K562 (cell line): ENCODE measurements around the gene PLXND1. TPM values are rescaled to one million over a fixed set of nuclear protein-coding genes. Genes with fewer than 3 reads are reported as not detected.

Experiments used
- ATAC-seq: fragments of 200-7000 bp; cut with Tn5 transposase; 3 replicates; pipeline ENCODE4 v1.9.1; 2020; ENCODE audit warnings: moderate library complexity
- BruUV-seq: library from RNA; stranded (reverse); fragments of 400-500 nt; replicated peaks from 2 replicates; lab custom pipeline; 2021; lab: Mats Ljungman, UMichigan
- CTCF ChIA-PET: fragments of 300-600 bp; formaldehyde crosslinking; extraction: SDS; loops from one replicate; lab custom pipeline; 2021; ENCODE audit warnings: low intra/inter-chr PET ratio; lab: Yijun Ruan, JAX
- POLR2A ChIA-PET: fragments of 300-600, 350-650 bp; sonication (Branson Sonifier 250); formaldehyde crosslinking; extraction: SDS; loops from one replicate; lab custom pipeline; 2021; ENCODE audit warnings: antibody characterized with exemption, inconsistent platforms; lab: Yijun Ruan, JAX
- DNase-seq, 4 experiments: peaks; one replicate each; pipeline versions ENCODE4 v3.0.0 to v3.0.0-alpha.2; 2011 to 2018; ENCODE audit warnings: low spot score in 3 of 4, mixed read lengths in 3 of 4; ENCODE audit errors: extremely low read depth in 1 of 4
- FAIRE-seq: peaks from 2 replicates; lab custom pipeline; 2011; peaks lifted over from hg19 to GRCh38; lab: Jason Lieb, UNC
- H2AFZ ChIP-seq: 2 replicates; pipeline ENCODE4 v1.6.0; 2011; ENCODE audit warnings: low read depth, low read length, control low read depth, inconsistent platforms
- H3K27ac ChIP-seq: fragments of 200-600 bp; 3 replicates; pipeline ENCODE4 v1.8.0; 2011; ENCODE audit warnings: low read depth, mild to moderate bottlenecking, control low read depth, inconsistent platforms, low read length, moderate library complexity, mixed read lengths; ENCODE audit errors: extremely low read depth
- H3K27me3 ChIP-seq, 2 experiments: fragments of 300-600 bp in 1 of 2; 2 replicates in 1 of 2; 3 replicates in 1 of 2; pipeline versions ENCODE4 v1.6.0 to v1.8.0; 2011; ENCODE audit warnings: inconsistent platforms in 2 of 2, low read length in 2 of 2, mild to moderate bottlenecking in 1 of 2, mixed read lengths in 1 of 2, moderate library complexity in 1 of 2; ENCODE audit not compliant: control insufficient read depth in 2 of 2, insufficient read depth in 2 of 2
- H3K36me3 ChIP-seq: fragments of 300-600 bp; 3 replicates; pipeline ENCODE4 v1.8.0; 2011; ENCODE audit warnings: mild to moderate bottlenecking, low read length, inconsistent platforms; ENCODE audit not compliant: control insufficient read depth, insufficient read depth
- H3K4me1 ChIP-seq, 2 experiments: fragments of 200-600 bp in 1 of 2; replicated peaks in 1 of 2; 2 replicates in 1 of 2; 3 replicates in 1 of 2; pipeline versions ENCODE4 v1.5.1 to v1.8.0; 2011; ENCODE audit warnings: inconsistent platforms in 2 of 2, low read length in 2 of 2, mild to moderate bottlenecking in 1 of 2, mixed read lengths in 1 of 2, moderate library complexity in 1 of 2; ENCODE audit not compliant: control insufficient read depth in 2 of 2, insufficient read depth in 2 of 2
- H3K4me2 ChIP-seq: 2 replicates; pipeline ENCODE4 v1.6.1; 2011; ENCODE audit warnings: low read length, control low read depth, inconsistent platforms, mixed read lengths; ENCODE audit not compliant: insufficient read depth
- H3K4me3 ChIP-seq: fragments of 200-600 bp; sonication (generic), shearing (Covaris generic); 2 replicates; pipeline ENCODE4 v1.5.1; 2016; ENCODE audit warnings: control low read depth, inconsistent platforms
- H3K79me2 ChIP-seq: fragments of 200-600 bp; 3 replicates; pipeline ENCODE4 v1.8.0; 2011; ENCODE audit warnings: low read length, inconsistent platforms; ENCODE audit not compliant: control insufficient read depth, insufficient read depth
- H3K9ac ChIP-seq, 2 experiments: 2 replicates each; pipeline versions ENCODE4 v1.6.0 to v1.6.1; 2011; ENCODE audit warnings: low read depth in 2 of 2, low read length in 2 of 2, control low read depth in 1 of 2, inconsistent platforms in 1 of 2, mild to moderate bottlenecking in 1 of 2, mixed read lengths in 1 of 2; ENCODE audit not compliant: insufficient read depth in 1 of 2
- H3K9me1 ChIP-seq: one replicate; pipeline ENCODE4 v1.6.0; 2011; ENCODE audit warnings: inconsistent platforms, mild to moderate bottlenecking, low read length, moderate library complexity; ENCODE audit not compliant: control insufficient read depth, insufficient read depth
- H3K9me3 ChIP-seq: replicated peaks from 2 replicates; pipeline ENCODE4 v1.5.1; 2011; ENCODE audit warnings: low read depth, low read length, inconsistent platforms; ENCODE audit not compliant: control insufficient read depth, insufficient read depth
- H4K20me1 ChIP-seq: replicated peaks from 2 replicates; pipeline ENCODE4 v1.6.1; 2011; ENCODE audit warnings: low read length, inconsistent platforms, mixed read lengths; ENCODE audit not compliant: control insufficient read depth, insufficient read depth
- IRF2 ChIP-seq: sonication (generic); formaldehyde crosslinking; IDR thresholded peaks from 2 replicates; pipeline ENCODE4 v1.8.1; 2022; ENCODE audit warnings: mild to moderate bottlenecking, missing genetic modification reagents
- NFIC ChIP-seq: fragments of 450-650 bp; IDR thresholded peaks from 2 replicates; pipeline ENCODE4 v1.6.1; 2017; ENCODE audit warnings: mild to moderate bottlenecking, inconsistent platforms
- RCOR1 ChIP-seq, 2 experiments: IDR thresholded peaks; 2 replicates each; pipeline ENCODE4 v1.6.1; 2012; ENCODE audit warnings: low read depth in 2 of 2, low read length in 2 of 2, borderline replicate concordance in 1 of 2, improper control_type of control experiment in 1 of 2
- SREBF2 ChIP-seq: sonication (generic); formaldehyde crosslinking; IDR thresholded peaks from 2 replicates; pipeline ENCODE4 v1.4.0; 2020; ENCODE audit warnings: mild to moderate bottlenecking, missing genetic modification reagents
- WGBS: fragments of 100-300 bp; shearing (Covaris generic); methylation state at CpG from one replicate; pipeline ENCODE4 v1.1.6; 2016; ENCODE audit warnings: low coverage, mixed read lengths; ENCODE audit not compliant: insufficient coverage; ENCODE audit errors: missing lambda C conversion rate; 5-methylcytosine and 5-hydroxymethylcytosine counted together
- in situ Hi-C: fragments of 300-500 bp; cut with MboI; formaldehyde crosslinking; loops from 4 replicates; pipeline ENCODE4 v1.15.0; 2018; ENCODE audit warnings: inconsistent platforms, mixed read lengths
- intact Hi-C: fragments of 100-400 bp; cut with micrococcal nuclease; formaldehyde crosslinking; loops from 2 replicates; pipeline ENCODE4 v1.14.2; 2022
- polyA plus RNA-seq, 8 experiments: library from polyadenylated mRNA; depleted of rRNA in 4 of 8; stranded (reverse) in 5 of 8; unstranded in 3 of 8; fragments of >200 nt; fragmentation: Nextera tagmentation in 2 of 8; fragmentation: Illumina TruSeq in 1 of 8; extraction: Ambion mirVana in 2 of 8; extraction: Trizol in 1 of 8; gene quantifications; 2 replicates each; pipeline versions ENCODE4 v1.2.1 to v1.2.3, GENCODE V29; 2011 to 2014; ENCODE audit warnings: inconsistent platforms in 1 of 8, missing spikeins in 1 of 8
- total RNA-seq, 7 experiments: library from RNA; depleted of rRNA in 6 of 7; stranded (reverse); fragments of >200 nt in 6 of 7; fragmentation: Illumina TruSeq in 2 of 7; extraction: Trizol in 2 of 7; gene quantifications; 2 replicates each; pipeline versions ENCODE4 v1.2.1 to v1.2.3, GENCODE V29; 2011 to 2021; ENCODE audit warnings: low replicate concordance in 1 of 7
- TF ChIP-seq, protein P1 (sequence below): sonication (generic); formaldehyde crosslinking; IDR thresholded peaks from 2 replicates; pipeline ENCODE4 v1.8.0; 2022; ENCODE audit warnings: mild to moderate bottlenecking, missing genetic modification reagents
- TF ChIP-seq, protein P2 (sequence below): sonication (generic); formaldehyde crosslinking; IDR thresholded peaks from 2 replicates; pipeline ENCODE4 v1.8.0; 2023; ENCODE audit warnings: mild to moderate bottlenecking, missing genetic modification reagents

The PLXND1 gene
- total and polyA plus RNA-seq, 9 of the 15 experiments (the other 6 are each of a cell fraction or from before 2014, with no cell fraction given): 0.34 to 28.8 (median 14.0) TPM

DNA sequence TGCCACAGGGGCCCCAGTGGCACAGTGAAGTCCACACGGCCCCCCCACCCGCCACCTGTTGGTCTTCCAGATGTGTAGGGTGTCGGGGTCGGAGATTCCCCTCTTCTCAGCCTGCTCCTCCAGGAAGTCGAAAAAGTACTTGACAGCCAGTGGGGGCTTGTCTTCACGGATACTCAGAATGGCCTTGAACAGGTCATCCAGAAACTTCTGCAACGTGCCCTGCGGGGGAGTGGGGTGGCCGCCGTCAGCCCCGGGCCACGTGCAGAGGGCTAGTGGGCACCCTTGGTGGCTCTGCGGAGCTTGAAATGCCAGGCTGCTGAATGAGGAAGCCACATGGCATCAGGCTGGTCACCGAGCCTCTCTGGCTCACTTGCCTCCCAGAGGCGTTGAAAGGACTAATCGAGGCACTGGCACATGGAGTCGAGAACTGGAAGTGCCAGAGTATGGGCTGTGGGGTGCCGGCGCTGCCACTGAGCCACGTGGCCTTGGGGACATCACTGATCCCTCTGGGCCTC is 46.9 kb downstream of the PLXND1 start:
- FAIRE-seq (no peak), DNase-seq (no peak), ATAC-seq (no peak)
- Histone ChIP-seq H3K4me3 (no peak overlapping the region), H3K4me1 (peaks cover 0 to 46% of the 10 kb centered on the region in 2 experiments; a peak in 3 of 5 replicates), H2AFZ (no peak overlapping the region), H3K27ac (no peak overlapping the region), H3K27me3 (no peaks in the 10 kb centered on the region), H4K20me1 (no peaks in the 10 kb centered on the region), H3K79me2 (no peaks in the 10 kb centered on the region), H3K9me1 (no peaks in the 10 kb centered on the region), H3K9ac (0 out of 4 replicates have a peak overlapping the region, but pooled peaks of 1 of the 2 experiments have one; percentile 17), H3K9me3 (no peaks in the 10 kb centered on the region), H3K4me2 (no peak overlapping the region), H3K36me3 (peaks cover 29% of the 10 kb centered on the region; the same call in 1 of the 3 replicates)
- BruUV-seq: no TSS peak
- POLR2A ChIA-PET: no interaction called here
- 86% methylated on average over 10 of the region's 20 CpGs for WGBS
- in situ Hi-C loops: no loop called here
- intact Hi-C loops: no loop called here
- CTCF ChIA-PET: no interaction called here
- TF ChIP-seq IRF2 (CRISPR knock-in tag) (no peak), RCOR1 (IDR thresholded peaks at IDR 0.05; ENCODE audit: borderline replicate concordance in 1 of 2, low read depth in 2 of 2, low read length in 2 of 2) (no peak), SREBF2 (no peak), NFIC (no peak)
- TF ChIP-seq, protein P1, sequence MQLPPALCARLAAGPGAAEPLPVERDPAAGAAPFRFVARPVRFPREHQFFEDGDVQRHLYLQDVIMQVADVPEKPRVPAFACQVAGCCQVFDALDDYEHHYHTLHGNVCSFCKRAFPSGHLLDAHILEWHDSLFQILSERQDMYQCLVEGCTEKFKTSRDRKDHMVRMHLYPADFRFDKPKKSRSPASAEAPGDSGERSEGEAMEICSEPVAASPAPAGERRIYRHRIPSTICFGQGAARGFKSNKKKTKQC: no peak
- TF ChIP-seq, protein P2, sequence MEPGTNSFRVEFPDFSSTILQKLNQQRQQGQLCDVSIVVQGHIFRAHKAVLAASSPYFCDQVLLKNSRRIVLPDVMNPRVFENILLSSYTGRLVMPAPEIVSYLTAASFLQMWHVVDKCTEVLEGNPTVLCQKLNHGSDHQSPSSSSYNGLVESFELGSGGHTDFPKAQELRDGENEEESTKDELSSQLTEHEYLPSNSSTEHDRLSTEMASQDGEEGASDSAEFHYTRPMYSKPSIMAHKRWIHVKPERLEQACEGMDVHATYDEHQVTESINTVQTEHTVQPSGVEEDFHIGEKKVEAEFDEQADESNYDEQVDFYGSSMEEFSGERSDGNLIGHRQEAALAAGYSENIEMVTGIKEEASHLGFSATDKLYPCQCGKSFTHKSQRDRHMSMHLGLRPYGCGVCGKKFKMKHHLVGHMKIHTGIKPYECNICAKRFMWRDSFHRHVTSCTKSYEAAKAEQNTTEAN (CRISPR knock-in tag): no peak
